HG02759 (cell line): ENCODE results near the gene PCSK9.
"Not testable (repeated sequence)": the region's sequence is repeated elsewhere in the genome, so short reads cannot be mapped to it uniquely, and the experiment has no call there.

Experiments used
- ATAC-seq: cut with Tn5 transposase; IDR thresholded peaks from one replicate; pipeline ENCODE4 v1.9.1; 2021; ENCODE audit warnings: mild to moderate bottlenecking, moderate library complexity; ENCODE audit not compliant: unreplicated experiment

PCSK9 gene

GRCh38 chr1:55073187-55073916 lies 34.0 kb downstream of the PCSK9 start:
- peak; percentile 58 for ATAC-seq

- no peak for ATAC-seq
Observed at GRCh38 chr1:55074455-55074854, 35.1 kb downstream of the PCSK9 start.

- ATAC-seq: no peak
Observed at GRCh38 chr1:55076356-55076755, 37.0 kb downstream of the PCSK9 start.

DNA sequence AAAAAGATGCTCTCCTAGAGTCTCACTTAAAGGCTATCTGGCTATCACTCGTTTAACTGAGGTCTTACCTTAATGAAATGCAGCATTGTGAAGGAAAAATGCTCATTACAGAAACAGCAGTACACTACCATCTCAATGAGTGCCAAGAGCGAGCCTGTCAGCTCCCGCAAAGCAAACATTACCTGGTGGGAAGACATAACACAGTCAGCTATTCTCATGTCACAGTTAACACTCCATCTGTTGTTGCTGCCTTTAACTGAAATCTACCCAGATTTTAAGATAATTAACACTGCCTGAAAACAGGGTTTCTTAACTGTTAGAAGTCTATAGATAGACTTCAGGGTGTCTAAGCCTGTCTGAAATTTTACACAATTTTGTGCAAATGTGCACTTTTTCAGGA lies 39.1 kb downstream of the PCSK9 start:
- ATAC-seq: no peak

DNA sequence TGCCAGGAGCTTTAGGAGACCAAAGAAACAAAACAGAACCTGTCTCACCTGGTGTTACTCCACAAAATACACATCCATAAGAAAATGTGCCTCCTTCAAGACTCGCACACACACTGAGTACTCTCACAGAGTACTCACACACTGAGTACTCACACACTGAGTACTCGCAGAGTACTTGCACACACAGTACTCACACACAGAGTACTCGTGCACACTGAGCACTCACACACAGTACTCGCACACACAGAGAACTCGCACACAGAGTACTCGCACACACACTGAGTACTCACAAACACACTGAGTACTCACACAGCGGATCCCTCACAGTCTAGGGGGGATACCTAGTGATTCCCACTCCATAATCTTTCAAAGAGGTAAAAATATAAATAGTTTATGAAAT lies 40.3 kb downstream of the PCSK9 start:
- ATAC-seq: no peak

DNA sequence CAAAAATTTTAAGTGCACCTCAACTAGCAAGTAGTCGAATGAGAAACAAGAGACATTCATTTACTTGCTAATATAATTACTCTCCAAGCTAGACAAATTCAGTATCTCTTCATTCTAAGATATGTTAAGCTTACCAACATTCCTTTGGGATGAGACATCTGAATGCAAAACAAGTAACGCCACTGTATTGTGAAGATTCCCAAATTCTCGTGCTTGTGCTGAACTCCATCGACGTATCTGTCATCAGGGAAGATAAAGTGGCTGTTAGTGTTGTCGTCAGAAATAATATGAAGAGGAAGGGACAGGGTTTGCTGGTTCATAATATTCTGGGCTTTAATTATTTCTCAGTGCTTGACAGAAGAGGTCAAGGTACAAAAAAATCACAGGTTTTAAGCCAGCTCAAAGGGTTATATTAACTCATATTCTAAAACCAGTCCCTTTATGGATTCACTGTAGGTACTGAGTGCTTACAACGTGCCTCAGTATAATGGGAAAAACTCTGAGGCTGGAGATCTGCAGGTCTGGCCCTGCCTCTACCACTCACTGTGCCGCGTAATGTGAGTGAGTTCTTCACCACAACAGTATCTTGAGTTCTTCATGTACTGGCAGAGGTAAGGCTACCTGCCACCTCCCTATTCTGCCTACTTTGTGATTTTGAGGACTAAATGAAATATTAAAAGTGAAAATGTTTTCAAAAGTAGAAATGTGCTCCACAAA lies 42.0 kb downstream of the PCSK9 start:
- no peak for ATAC-seq

DNA sequence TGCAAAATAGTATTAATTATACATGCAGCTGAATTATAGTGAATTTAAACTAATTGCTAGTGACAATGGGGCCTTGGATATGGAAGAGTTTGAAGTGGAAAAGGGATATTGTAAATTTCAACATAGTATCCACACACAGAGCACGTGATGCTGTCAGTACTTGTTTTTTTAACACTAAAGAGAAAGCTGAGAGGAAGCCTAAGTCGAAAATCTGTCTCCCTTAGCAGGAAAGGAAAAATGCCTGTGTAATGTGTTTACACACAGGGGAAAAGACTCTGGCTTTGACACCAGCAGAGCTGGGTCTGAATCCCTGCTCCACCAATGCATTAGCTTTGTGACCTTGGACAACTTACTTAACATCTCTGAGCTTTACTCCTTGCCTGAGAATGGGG lies 42.6 kb downstream of the PCSK9 start:
- no peak for ATAC-seq

GRCh38 chr1:55084257-55084656 lies 44.9 kb downstream of the PCSK9 start:
- ATAC-seq: no peak

- ATAC-seq: no peak
Observed at GRCh38 chr1:55087439-55087838, 48.1 kb downstream of the PCSK9 start.

DNA sequence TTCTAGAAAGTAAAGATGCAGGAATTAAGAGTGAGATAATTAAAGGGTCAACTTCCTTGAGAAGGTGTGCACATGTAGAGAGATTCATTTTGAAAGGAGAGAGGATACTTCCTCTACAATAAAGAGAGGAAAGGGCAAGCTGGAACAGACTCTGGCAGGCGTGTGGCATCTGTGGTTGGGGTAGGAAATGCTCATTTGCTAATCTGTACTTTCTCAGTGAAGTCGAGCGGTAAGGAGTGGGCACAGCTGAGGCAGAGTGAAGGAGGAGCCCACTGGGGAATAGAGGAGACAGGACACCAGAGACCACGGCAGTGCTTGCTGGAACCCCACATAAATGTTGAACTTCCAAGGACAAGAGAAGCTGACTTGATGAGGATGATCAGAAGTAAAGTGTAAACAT lies 49.1 kb downstream of the PCSK9 start:
- no peak for ATAC-seq

DNA sequence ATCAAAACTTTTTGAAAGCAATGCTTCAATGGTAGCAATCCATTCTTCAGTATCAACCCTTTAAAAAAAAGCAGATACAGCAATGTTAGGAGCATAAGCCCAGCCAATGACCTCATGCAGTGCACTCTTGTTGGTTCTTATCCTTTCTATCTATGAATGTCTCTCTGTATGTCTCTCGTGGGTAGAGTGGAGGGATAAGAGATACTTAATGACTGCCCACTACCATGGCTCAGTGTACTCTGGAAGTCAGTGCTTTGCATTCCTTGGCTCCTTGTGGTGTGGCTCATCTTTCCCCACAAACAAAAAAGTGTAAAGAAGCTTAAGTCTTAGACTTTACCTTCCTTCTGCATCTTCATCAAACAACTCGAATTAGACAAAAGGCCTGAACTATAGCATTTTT lies 50.3 kb downstream of the PCSK9 start:
- ATAC-seq: no peak

DNA sequence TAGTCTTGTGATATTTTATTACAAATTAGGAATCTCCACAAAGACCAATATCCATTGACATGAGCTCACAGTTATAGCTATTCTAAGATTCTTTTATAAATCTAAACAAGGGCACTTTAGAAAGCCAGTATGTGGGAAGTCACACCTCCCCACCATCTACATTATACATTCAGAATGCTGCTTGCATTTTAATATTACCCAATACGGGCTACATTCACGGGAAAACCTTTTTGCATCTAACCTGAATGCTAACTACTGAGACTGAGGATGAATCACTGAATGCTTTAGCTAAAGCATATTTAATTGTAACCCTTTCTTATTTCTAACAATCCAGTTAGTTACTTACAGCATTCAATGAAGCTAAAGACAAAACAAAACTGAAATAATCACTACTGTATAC lies 53.1 kb downstream of the PCSK9 start:
- no peak for ATAC-seq

DNA sequence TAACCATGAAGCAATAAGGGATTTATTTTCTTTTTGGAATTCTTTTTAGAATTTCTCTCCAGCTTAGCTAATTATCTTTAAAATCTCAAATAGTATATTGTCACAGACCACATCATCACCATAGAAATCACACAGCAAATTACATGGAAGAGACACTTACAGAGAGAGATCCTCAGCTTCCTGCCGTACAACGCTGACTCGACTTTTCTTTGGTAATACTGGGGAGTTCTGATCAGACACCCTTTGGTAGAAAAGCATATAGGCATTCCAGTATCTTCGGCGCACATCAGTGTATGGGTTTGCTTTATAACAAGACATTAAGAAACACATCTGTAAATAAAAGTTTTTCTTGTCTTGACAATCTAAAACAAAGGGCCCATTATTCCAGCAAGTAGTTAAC lies 55.7 kb downstream of the PCSK9 start:
- no peak for ATAC-seq

- no peak for ATAC-seq
Observed at GRCh38 chr1:55103891-55104290, 64.5 kb downstream of the PCSK9 start.

GRCh38 chr1:55107101-55107500 lies 67.8 kb downstream of the PCSK9 start:
- ATAC-seq: no peak

DNA sequence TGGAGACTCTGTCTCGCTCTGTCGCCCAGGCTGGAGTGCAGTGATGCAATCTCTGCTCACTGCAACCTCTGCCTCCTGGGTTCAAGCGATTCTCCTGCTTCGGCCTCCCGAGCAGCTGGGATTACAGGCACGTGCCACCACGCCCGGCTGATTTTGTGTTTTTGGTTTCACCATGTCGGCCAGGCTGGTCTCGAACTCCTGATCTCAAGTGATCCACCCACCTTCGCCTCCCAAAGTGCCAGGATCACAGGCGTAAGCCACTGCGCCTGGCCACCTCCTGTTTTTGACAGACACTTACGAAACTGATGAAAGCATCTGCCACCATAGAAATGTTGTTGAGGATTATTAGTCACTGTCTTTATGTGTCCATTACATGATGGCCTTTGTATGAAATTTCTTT lies 69.7 kb downstream of the PCSK9 start:
- ATAC-seq: not testable (repeated sequence)
